Muscle layer of duodenum (tissue), 2 donors: ENCODE measurements around the gene CFAP46.
"Not testable (repeated sequence)": the region's sequence is repeated elsewhere in the genome, so short reads cannot be mapped to it uniquely, and the experiment has no call there.

Experiments
- H3K27ac ChIP-seq: one replicate; pipeline ENCODE4 v1.7.0; 2013; ENCODE audit warnings: mild to moderate bottlenecking, low read length
- H3K27me3 ChIP-seq: one replicate; pipeline ENCODE4 v1.7.0; 2013; ENCODE audit warnings: low read depth, mild to moderate bottlenecking, control low read depth, low read length
- H3K36me3 ChIP-seq, 2 donors: one replicate each; pipeline ENCODE4 v1.7.0; 2013; ENCODE audit warnings: low read length in 2 of 2, control low read depth in 1 of 2, mild to moderate bottlenecking in 1 of 2; ENCODE audit not compliant: insufficient read depth in 2 of 2, control insufficient read depth in 1 of 2
- H3K4me1 ChIP-seq, 2 donors: one replicate each; pipeline ENCODE4 v1.7.0; 2013; ENCODE audit warnings: low read length in 2 of 2, mild to moderate bottlenecking in 2 of 2, control low read depth in 1 of 2, moderate library complexity in 1 of 2; ENCODE audit not compliant: insufficient read depth in 2 of 2, control insufficient read depth in 1 of 2
- H3K4me3 ChIP-seq, 2 donors: one replicate each; pipeline ENCODE4 v1.7.0; 2013; ENCODE audit warnings: low read length in 2 of 2, low read depth in 1 of 2, mild to moderate bottlenecking in 1 of 2
- H3K9me3 ChIP-seq, 2 donors: one replicate each; pipeline ENCODE4 v1.7.0; 2013; ENCODE audit warnings: low read length in 2 of 2, control low read depth in 1 of 2, mild to moderate bottlenecking in 1 of 2; ENCODE audit not compliant: control insufficient read depth in 1 of 2
- donor health status: healthy.

Gene CFAP46

DNA sequence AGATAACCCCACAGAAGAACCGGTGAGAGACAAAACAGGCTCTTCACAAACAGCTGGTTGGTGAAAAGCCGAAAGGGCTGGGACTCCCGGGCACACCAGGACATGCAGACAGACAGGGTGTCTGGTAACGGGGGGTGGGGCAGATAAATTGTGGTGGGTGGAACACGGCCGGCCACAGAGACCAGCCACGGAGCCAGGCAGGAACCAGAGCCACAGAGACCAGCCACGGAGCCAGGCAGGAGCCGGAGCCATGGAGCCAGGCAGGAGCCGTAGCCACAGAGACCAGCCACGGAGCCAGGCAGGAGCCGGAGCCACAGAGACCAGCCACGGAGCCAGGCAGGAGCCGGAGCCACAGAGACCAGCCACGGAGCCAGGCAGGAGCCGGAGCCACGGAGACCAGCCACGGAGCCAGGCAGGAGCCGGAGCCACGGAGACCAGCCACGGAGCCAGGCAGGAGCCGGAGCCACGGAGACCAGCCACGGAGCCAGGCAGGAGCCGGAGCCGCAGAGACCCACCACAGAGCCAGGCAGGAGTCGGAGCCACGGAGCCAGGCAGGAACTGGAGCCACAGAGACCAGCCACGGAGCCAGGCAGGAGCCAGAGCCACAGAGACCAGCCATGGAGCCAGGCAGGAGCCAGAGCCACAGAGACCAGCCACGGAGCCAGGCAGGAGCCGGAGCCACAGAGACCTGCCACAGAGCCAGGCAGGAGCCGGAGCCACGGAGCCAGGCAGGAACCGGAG, 116.4 kb downstream of the CFAP46 start:
- not testable (repeated sequence) for H3K27ac ChIP-seq, H3K4me3 ChIP-seq, H3K9me3 ChIP-seq, H3K4me1 ChIP-seq, H3K27me3 ChIP-seq, H3K36me3 ChIP-seq

DNA sequence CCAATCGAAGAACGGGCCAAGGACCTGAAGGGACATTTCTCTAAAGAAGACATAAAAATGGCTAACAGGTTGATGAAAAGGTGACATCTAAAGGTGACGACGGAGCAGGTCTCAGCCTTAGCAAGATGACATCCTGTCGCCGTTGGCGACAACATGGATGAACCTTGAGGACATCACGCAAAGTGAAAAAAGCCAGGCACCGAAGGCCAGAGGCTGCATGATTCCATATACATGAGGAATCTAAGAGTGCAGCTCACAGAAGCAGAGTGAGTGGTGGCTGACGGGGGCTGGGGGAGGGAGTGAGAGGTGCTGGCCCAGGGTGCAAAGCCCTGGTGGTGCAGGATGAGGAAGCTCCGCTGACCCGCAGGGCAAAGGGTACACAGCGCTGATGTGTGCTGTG, 122.3 kb downstream of the CFAP46 start:
- no peak overlapping the region for H3K27ac ChIP-seq
- H3K27me3 ChIP-seq, result no peaks in the 10 kb centered on the region
- peaks cover 0 to 7% of the 10 kb centered on the region in 2 donors for H3K9me3 ChIP-seq
- H3K4me1 ChIP-seq, result no peaks in the 10 kb centered on the region
- H3K4me3 ChIP-seq, result no peak overlapping the region
- no peaks in the 10 kb centered on the region for H3K36me3 ChIP-seq

DNA sequence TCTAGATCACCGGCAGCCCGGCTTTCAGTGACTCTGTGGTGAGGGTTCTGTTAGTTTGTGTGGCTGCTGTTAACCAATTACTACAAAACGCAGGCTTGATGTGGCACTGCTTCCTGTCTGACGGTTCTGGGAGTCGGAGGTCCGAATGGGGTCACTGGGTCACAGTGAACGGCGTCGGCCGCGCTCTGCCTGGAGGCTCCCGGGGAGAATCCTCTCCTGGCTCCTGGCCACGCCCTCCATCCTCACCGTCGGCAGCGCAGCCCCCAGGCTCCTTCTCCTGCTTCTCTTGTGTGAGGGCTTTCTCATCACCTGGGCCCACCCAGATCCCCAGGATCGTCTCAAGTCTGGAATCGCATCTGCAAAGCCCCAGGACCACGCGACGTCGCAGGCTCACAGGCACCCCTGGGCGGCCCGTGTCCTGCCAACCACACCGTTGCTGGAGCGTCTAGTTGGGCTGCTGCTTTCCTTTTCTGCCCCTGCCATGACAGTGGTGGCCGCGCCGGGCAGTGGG, 124.6 kb downstream of the CFAP46 start:
- no peak overlapping the region for H3K4me3 ChIP-seq
- no peak overlapping the region for H3K27ac ChIP-seq
- no peaks in the 10 kb centered on the region for H3K4me1 ChIP-seq
- H3K27me3 ChIP-seq, result no peaks in the 10 kb centered on the region
- peaks cover 0 to 7% of the 10 kb centered on the region in 2 donors for H3K9me3 ChIP-seq
- no peaks in the 10 kb centered on the region for H3K36me3 ChIP-seq

DNA sequence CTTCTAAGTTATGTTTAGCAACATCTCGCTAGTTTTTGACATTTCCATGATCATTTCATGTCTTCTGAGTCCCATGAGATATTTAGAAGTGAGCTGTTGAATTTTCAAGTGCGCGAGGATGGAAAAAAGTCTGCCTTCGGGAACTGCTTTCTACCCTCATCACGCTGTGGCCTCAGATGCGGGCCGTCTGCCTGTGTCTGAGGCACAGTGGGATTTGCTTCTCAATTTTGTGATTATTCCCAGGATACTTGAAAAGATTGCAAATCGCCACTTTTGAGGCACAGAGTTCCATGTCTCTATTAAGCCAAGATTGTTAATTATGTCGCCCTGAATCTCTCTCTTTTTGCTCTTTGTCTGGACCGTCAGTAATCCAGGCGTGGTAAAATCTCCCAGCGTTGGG, 125.7 kb downstream of the CFAP46 start:
- Histone ChIP-seq H3K4me3 (no peak overlapping the region), H3K36me3 (no peaks in the 10 kb centered on the region), H3K27me3 (no peaks in the 10 kb centered on the region), H3K27ac (no peak overlapping the region), H3K4me1 (no peaks in the 10 kb centered on the region), H3K9me3 (peaks cover 0 to 7% of the 10 kb centered on the region in 2 donors)

DNA sequence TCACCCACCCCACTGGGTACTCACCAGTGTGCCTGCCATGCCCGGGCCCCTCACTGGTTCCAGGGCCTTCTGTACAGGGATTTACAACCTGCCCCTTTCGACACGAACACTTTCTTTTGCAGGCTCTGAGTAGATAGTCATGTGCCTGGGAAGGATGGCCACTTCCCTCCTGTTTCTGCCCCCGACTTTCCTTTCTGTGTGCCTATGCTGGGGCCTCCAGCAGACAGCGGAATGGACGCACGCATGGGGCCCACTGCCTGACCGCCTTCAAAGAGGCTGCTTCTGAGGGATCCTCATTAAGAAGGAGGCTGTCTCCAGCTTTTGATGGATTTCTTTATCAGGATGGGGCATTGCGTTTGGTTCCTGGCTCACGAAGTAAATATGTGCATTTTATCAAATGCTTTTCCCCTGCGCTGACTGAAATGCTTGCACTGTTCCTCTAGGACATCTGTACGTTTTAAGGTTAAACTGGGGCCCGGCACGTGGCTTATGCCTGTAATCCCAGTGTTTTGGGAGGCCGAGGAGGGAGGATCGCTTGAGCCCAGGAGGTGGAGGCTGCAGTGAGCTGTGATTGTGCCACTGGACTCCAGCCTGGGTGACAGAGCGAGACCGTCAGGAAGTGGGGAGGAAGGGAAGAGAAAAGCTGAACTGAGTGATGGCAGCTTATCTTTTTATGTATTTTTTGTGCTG, 127.1 kb downstream of the CFAP46 start:
- Histone ChIP-seq H3K9me3 (peaks cover 0 to 7% of the 10 kb centered on the region in 2 donors), H3K4me1 (no peaks in the 10 kb centered on the region), H3K36me3 (no peaks in the 10 kb centered on the region), H3K4me3 (no peak overlapping the region), H3K27ac (no peak overlapping the region), H3K27me3 (no peaks in the 10 kb centered on the region)

DNA sequence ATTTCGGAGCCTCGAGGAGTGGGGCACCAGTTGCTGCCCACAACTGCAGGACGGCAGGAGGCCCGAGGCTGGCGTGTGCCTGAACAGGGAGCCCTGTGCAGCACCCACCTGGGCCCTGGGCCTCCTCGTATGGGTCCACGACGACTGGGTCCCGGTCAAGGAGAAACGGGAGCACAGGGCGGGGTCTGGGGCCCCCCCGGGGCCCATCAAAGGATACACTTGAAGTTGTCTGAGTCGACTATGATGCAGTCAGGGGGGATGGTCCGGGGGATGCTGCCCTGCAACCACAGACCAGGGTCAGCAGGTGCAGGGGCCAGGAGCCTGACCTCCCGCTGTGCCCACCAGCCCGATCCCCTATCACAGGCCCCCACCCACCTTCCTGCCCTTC, 127.9 kb downstream of the CFAP46 start:
- Histone ChIP-seq H3K27me3 (no peaks in the 10 kb centered on the region), H3K27ac (no peak overlapping the region), H3K4me1 (no peaks in the 10 kb centered on the region)

DNA sequence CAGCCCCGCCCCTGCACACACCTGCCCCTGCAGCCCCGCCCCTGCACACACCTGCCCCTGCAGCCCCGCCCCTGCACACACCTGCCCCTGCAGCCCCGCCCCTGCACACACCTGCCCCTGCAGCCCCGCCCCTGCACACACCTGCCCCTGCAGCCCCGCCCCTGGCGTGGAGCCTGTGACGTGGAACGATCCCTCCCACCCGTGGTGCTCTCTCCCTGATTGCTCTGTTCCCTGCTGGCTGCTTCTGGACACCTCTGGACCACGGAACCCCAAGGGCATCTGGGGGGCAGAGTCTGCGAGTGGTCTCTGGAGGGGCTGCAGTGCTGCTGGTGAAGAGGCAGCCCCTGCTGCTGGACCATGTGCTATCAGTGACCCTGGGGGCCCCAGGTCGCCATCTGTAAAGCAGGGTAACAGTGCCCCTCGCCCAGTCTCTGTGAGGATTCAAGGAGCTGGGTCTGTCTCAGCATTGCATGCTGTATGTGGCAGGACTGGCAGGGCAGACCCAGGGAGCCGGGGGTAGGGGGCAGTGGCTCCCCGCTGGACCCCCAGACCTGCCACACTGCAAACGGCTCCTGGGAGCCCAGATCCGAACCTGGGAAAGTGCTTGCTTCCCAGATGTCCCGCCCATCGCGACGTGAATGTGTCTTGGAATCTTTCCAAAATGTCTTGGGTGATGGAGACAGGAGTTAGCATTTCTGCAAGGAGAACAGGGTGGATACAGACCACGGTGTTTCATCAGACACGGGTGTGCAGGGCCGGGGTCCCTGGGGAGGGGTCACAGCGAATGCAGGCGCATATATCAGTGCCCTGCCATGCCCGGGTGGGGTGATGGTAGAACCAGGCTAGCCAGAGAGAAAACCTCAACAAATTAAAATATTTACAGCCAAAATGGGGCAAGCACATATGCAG, 128.6 kb downstream of the CFAP46 start:
- Histone ChIP-seq H3K4me1 (no peaks in the 10 kb centered on the region), H3K27me3 (no peaks in the 10 kb centered on the region), H3K36me3 (no peaks in the 10 kb centered on the region), H3K27ac (no peak overlapping the region), H3K4me3 (no peak overlapping the region), H3K9me3 (peaks cover 0 to 2% of the 10 kb centered on the region in 2 donors)

More for the DNA sequence above, 127.9 kb downstream of the CFAP46 start:
- no peaks in the 10 kb centered on the region for H3K36me3 ChIP-seq
- no peak overlapping the region for H3K4me3 ChIP-seq
- peaks cover 0 to 3% of the 10 kb centered on the region in 2 donors for H3K9me3 ChIP-seq

DNA sequence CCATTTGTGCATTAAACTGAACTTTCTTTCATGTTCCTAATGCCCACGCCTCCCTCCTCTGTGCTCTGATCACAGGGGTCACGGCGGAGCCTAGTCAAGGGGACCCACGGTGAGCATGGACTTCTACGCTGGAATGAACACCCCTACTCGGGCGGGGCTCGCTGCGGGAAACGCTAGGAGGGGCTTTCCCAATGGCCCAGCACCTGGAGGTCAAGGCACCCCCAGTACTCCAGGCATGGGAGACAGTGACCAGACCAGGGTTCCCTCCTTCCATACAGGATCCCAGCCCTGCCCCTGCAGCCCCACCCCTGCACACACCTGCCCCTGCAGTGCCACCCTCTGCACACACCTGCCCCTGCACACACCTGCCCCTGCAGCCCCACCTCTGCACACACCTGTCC, 129.4 kb downstream of the CFAP46 start:
- H3K27me3 ChIP-seq, result no peaks in the 10 kb centered on the region
- no peaks in the 10 kb centered on the region for H3K4me1 ChIP-seq
- H3K36me3 ChIP-seq, result no peaks in the 10 kb centered on the region
- H3K9me3 ChIP-seq, result peaks cover 0 to 2% of the 10 kb centered on the region in 2 donors
- no peak overlapping the region for H3K4me3 ChIP-seq
- H3K27ac ChIP-seq, result no peak overlapping the region

DNA sequence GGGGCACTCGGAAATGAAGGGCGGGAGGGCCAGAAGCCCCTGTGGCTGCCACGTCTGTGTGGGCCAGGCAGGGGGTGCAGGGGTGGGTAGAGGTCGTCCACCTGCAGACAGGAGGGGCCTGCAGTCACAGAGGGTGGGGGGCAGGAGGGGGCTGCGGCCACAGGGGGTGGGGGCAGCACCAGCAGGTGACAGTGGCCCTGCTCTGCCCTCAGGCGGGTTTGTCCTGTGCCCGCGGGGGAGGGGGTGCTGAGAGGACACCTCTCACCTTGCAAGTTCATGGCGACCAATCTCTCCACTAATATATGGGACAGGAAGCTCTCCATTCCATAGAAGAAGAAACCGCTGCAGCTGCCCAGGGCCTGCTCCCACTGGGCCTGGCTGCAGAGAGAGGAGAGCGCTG, 129.8 kb downstream of the CFAP46 start:
- H3K27me3 ChIP-seq, result no peaks in the 10 kb centered on the region
- H3K27ac ChIP-seq, result no peak overlapping the region

DNA sequence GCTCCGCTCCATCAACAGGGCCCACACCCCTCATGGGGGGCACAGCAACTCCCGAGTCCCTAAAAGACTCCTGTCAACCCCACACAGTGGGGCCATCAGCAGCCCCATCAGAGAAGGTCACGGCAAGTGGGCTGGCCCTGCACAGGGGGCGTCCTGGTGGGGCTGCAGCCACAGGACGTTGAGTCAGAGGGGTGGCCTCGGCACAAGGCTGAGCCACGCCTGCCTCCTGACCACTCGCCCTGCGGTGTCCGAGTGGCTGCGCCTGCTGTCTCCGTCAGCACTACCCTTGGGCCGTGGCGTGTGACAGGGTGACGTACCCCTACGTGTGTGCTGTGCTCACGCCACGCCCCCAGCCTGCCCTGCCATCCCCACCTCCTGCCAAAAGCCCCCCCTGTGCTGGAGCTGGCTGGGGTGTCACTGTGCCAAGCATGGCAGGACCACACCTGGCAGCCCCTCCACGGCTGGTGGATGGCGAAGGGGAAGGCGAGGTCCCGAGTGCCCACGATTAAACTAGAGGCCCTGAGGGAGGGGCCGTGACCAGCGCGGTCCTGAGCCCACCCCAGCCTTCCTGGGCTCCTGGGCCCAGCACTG, 130.4 kb downstream of the CFAP46 start:
- H3K9me3 ChIP-seq, result no peaks in the 10 kb centered on the region
- no peaks in the 10 kb centered on the region for H3K36me3 ChIP-seq
- no peaks in the 10 kb centered on the region for H3K4me1 ChIP-seq
- no peaks in the 10 kb centered on the region for H3K27me3 ChIP-seq
- no peak overlapping the region for H3K27ac ChIP-seq
- H3K4me3 ChIP-seq, result no peak overlapping the region

More for the DNA sequence above, 129.8 kb downstream of the CFAP46 start:
- H3K9me3 ChIP-seq, result no peaks in the 10 kb centered on the region
- no peak overlapping the region for H3K4me3 ChIP-seq
- no peaks in the 10 kb centered on the region for H3K4me1 ChIP-seq
- H3K36me3 ChIP-seq, result no peaks in the 10 kb centered on the region
